Measurements from ENCODE around the gene NRSN2. TPM values are rescaled to one million over a fixed set of nuclear protein-coding genes. Genes with fewer than 3 reads are reported as not detected.

Gene NRSN2
- 23.9 TPM for total RNA-seq
- long read RNA-seq, transcript NRSN2-202 (4 exons, 2,088 nt) = major isoform, 19 of 37 reads
- long read RNA-seq, partial matches to known transcripts = 12 of 37 reads
- long read RNA-seq, other reads (novel, unspliced or antisense) = 4 of 37 reads

GRCh38 chr20:346640-347316, at the start of gene NRSN2:
NRSN2 (plus strand) TSS chr20:347111; CDS start chr20:349644, 2,533 bp downstream.
- intact Hi-C loops (cut with DNase I) = loop anchor here (2.0 to 5.0 kb wide), 2 partner anchors 20 to 196 kb away; partner anchors contain the start of gene CSNK2A1
- peak; percentile 86 for DNase-seq (ENCODE audit: low spot score)

DNA sequence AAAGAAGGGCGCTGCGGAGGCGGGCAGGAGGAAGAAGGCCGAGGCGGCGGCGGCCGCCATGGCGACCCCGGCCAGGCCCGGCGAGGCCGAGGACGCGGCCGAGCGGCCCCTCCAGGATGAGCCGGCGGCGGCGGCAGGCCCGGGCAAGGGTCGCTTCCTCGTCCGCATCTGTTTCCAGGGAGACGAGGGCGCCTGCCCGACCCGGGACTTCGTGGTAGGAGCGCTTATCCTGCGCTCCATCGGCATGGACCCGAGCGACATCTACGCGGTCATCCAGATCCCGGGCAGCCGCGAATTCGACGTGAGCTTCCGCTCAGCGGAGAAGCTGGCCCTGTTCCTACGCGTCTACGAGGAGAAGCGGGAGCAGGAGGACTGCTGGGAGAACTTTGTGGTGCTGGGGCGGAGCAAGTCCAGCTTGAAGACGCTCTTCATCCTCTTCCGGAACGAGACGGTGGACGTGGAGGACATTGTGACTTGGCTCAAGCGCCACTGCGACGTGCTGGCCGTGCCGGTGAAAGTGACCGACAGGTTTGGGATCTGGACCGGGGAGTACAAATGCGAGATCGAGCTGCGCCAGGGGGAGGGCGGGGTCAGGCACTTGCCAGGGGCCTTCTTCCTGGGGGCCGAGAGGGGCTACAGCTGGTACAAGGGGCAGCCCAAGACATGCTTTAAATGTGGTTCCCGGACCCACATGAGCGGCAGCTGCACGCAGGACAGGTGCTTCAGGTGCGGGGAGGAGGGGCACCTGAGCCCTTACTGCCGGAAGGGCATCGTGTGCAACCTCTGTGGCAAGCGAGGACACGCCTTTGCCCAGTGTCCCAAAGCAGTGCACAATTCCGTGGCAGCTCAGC, 48.8 kb upstream of the NRSN2 start:
- intact Hi-C loops (cut with DNase I) = loop anchor here (2.0 kb wide), 1 partner anchor 29 kb away; no protein-coding TSS in a partner anchor

GRCh38 chr20:298776-299391, 48.0 kb upstream of the NRSN2 start:
- intact Hi-C loops (cut with DNase I) = no loop called here
- DNase-seq (ENCODE audit: low spot score) = no peak

More for the DNA sequence above, 48.8 kb upstream of the NRSN2 start:
- peak; percentile 85 for DNase-seq (ENCODE audit: low spot score)

DNA sequence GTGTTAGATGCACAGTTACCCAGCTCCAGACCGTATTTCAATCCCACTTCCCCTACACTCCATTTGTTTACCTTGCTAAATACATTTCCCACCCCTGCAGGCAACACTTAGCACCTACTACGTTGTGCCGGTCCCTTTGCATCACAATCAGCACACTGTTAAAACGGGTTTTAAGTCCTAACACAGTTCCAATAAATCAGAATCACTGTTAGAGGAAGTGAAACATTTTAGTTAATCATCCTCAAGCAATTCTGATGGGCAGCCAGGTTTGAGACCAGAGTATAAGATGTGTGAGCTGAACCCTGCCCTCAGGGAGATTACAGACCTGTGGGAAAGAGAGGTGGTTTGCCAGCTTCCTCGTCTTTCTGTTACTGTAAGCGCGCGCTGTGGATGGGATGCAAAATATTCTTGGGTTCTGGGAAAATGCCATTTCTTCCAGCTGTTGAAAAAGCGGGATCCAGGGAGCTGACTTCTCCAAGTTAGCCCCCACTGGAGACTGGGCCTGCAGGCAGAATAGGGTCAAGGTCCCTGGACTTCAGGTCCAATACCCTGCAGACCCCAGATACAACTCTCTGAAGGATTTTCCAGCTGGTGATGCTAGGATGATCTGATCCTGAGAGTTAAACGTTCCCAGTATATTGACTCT, 46.4 kb upstream of the NRSN2 start:
- no peak for DNase-seq (ENCODE audit: low spot score)
- intact Hi-C loops (cut with DNase I) = no loop called here

DNA sequence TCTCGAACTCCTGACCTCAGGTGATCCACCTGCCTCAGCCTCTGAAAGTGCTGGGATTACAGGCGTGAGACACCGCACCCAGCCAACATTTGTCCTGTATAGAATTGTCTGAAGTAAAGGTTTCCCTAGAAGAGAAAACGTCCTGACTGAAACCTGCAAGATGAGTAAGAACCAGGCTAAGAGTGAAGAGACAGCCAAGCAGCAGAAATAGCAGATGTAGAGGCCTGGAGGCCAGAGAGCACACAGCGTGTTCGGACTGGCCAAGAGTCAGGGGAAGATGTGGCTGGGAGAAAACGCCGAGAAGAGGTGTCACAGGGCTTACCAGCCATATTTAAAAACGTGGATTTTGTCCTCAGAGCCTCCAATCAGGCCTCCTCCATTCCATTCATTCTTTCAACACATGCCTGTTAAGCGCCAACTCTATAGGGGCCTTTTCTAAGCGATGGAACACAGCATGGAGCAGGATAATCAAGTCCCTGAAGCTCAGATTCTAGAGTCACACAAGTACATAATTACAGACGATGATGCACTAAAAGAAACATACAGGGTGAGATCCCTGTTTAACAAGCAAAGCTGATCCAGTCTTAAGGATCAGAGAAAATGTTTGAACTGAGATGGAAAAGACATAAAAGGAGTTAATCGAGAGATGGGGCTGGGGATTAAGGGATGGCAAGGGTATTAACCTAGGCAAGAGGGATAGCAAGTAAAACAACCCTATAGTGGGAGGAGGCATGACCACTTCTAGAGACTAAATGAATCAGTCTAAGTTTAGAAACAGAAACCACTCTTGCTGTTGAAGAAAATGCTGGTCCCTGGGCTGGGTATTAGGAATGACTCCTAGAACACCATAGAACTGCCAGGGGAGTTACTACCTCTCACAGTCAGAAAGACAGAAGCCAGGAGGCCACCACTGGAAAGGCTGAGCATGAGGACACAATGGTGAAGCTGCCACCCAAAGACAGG, 44.7 kb upstream of the NRSN2 start:
- intact Hi-C loops (cut with DNase I) = no loop called here
- DNase-seq (ENCODE audit: low spot score) = no peak

- DNase-seq (ENCODE audit: low spot score) = no peak
- intact Hi-C loops (cut with DNase I) = no loop called here
These were observed 41.2 kb upstream of the NRSN2 start for GRCh38 chr20:305745-306144.

DNA sequence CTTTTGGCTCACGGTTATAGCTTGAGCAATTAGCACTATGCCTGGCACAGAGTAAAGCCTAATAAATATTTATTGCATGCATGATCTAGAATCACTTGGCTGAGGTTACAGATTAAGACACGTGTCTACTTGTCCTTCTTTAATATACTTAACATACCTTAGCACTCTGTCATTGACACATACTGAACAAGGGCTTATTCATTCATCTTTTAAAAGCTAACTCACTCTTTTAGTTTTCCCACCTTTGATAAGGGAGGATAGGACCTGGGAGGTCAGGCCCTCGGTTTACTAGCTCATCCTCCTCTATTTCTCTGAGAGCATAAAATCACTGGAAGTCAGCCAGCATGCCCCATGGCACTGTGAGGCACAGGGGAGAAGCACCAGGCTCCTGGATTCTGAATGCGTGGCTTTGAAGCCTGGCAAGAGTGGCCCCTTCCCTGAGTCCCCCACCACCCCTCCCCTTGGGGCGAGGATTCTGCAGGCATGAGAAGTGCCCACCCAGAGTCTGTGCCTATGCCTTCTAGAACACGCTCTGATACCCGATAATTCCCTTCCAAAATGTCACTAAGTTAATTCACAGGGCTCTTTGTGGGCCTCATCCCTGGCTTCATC, 38.4 kb upstream of the NRSN2 start:
- intact Hi-C loops (cut with DNase I) = no loop called here
- DNase-seq (ENCODE audit: low spot score) = no peak

GRCh38 chr20:309306-309840, 37.5 kb upstream of the NRSN2 start:
- no peak for DNase-seq (ENCODE audit: low spot score)
- intact Hi-C loops (cut with DNase I) = no loop called here

DNA sequence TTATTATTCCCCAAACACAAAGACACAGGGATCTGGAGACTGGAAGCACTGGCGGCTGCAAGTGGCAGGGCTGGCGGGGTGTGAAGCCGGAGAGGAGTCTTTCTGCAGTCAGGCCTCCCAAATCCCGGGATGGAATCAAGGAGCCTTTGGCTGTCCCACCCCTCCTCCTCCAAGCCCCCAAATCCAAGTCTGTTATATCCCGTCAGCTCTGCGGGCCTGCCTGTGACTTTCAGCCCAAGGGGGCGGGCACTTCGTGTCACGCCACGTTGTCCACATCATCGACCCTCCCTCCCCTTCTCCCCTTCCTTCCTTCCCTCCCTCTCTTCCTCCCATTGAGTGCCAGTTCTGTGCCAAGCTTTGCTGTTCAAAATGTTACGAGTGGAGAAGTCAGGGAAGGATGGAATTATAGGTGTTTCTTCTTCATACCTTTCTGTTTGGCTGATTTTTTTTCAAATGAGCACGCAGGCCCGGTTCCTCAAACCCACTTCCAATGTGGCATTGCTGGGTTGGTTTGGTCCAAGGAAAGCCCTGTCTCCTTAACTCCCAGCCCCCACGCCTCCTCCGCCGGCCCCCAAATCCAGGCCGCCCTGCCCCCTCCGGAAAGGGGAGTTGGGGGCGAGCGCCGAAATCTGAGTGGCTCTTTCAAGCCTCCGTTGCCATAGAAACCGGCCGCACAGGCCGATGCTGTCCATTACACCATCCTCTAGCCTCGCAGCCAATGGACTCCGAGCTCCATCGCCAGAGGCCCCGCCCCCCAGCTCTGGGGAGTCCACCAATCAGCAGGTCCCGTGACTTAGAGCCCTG, 36.9 kb upstream of the NRSN2 start:
- peak; percentile 98 for DNase-seq (ENCODE audit: low spot score)
- intact Hi-C loops (cut with DNase I) = no loop called here

DNA sequence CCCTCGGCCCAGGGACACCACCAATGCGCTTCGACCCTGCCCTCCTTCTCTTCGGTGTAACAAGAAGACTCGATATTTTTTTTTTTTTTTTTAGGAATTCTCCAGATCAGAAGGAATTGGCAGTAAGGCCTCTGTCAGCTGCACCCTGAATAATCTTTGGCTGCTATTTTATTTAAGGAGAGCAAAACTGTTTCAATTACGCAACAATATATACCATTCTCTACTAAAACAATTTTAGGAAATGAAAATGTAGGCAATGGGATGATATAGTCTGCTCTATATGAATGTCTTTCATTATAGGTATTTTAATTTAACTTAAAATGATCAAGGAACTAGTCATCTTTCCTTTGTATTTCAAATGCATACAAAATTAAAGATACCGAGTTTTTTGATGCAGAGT, 36.3 kb upstream of the NRSN2 start:
- intact Hi-C loops (cut with DNase I) = no loop called here
- DNase-seq (ENCODE audit: low spot score) = no peak

DNA sequence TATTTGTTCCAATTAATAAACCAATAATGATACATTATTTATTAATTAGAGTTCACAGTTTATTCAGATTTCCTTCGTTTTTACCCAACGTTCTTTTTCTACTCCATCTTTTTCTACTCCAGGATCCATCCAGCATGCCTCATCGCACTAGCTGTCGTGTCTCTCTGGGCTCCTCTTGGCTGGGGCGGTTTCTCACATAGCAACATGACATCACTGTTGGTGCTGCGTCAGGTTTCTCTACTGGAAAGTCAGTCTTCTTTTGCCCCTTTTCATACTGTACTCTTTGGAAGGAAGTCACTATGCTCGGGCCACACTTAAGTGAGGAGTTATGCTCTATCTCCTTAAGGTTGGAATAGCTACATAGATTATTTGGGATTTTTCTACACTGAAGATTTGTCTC, 35.3 kb upstream of the NRSN2 start:
- intact Hi-C loops (cut with DNase I) = no loop called here
- DNase-seq (ENCODE audit: low spot score) = no peak

DNA sequence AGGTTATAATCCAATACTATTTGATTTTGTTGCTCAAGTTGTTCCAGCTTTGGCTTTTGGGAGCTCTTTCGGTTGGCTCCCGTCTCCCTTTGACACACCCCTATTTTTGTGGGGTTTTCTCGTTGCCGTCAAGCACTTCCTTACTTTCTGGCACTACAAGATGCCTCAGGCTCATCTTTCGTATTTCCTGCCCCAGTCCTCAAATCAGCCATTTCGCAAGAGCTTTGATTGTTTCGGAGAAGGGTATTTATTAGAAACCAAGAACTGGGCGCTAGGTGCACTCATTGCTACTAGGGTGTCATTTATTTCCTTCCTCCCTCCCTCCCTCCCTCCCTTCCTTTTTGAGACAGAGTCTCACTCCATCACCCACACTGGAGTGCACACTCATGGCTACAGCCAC, 34.8 kb upstream of the NRSN2 start:
- no peak for DNase-seq (ENCODE audit: low spot score)
- intact Hi-C loops (cut with DNase I) = no loop called here

- intact Hi-C loops (cut with DNase I) = no loop called here
- no peak for DNase-seq (ENCODE audit: low spot score)
These were observed 34.0 kb upstream of the NRSN2 start for GRCh38 chr20:312866-313265.

DNA sequence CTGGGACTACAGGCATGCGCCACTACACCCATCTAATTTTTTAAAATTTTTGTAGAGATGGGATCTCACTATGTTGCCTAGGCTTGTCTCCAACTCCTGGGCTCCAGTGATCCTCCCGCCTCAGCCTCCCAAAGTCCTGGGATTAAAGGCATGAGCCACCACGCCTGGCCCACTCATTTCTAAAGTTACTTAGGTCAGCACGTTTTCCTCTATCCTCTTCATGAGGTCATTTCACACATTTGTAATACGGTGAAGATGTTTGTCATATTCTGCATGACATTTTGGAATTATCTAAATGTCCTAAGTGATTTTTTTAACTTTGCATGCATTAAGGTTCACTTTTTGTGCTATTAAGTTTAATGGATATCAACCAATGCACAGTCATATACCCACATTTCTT, 33.5 kb upstream of the NRSN2 start:
- DNase-seq (ENCODE audit: low spot score) = no peak
- intact Hi-C loops (cut with DNase I) = no loop called here

- intact Hi-C loops (cut with DNase I) = no loop called here
- DNase-seq (ENCODE audit: low spot score) = no peak
These were observed 33.0 kb upstream of the NRSN2 start for GRCh38 chr20:313948-314347.

- intact Hi-C loops (cut with DNase I) = no loop called here
- no peak for DNase-seq (ENCODE audit: low spot score)
These were observed 30.4 kb upstream of the NRSN2 start for GRCh38 chr20:316316-317068.
